Endothelial cell of umbilical vein (primary cell): ENCODE measurements around the gene MARVELD2. TPM values are rescaled to one million over a fixed set of nuclear protein-coding genes. Genes with fewer than 3 reads are reported as not detected.

Source experiments
- BruUV-seq: library from RNA; stranded (reverse); fragments of 400-500 nt; replicated peaks from 2 replicates; lab custom pipeline; 2021; lab: Mats Ljungman, UMichigan
- CTCF ChIA-PET: fragments of 300-600, 350-600 bp; sonication (Branson Sonifier 250); formaldehyde crosslinking; loops from one replicate; lab custom pipeline; 2021; ENCODE audit warnings: antibody characterized with exemption, inconsistent platforms; lab: Charles Lee
- POLR2A ChIA-PET: fragments of 300-600, 350-600 bp; sonication (Branson Sonifier 250); formaldehyde crosslinking; loops from one replicate; lab custom pipeline; 2021; ENCODE audit warnings: antibody characterized with exemption, inconsistent platforms; lab: Charles Lee
- DNase-seq: peaks from one replicate; pipeline ENCODE4 v3.0.0-alpha.2; 2011; ENCODE audit warnings: low read depth, low spot score
- FAIRE-seq: peaks from 2 replicates; lab custom pipeline; 2011; peaks lifted over from hg19 to GRCh38; lab: Jason Lieb, UNC
- H2AFZ ChIP-seq: 2 replicates; pipeline ENCODE4 v1.6.0; 2012; ENCODE audit warnings: low read depth, low read length, control low read depth, inconsistent platforms
- H3K27ac ChIP-seq: 2 replicates; pipeline ENCODE4 v1.5.1; 2011; ENCODE audit warnings: low read depth, mild to moderate bottlenecking, control low read depth, low read length, moderate library complexity; ENCODE audit not compliant: insufficient read depth
- H3K27me3 ChIP-seq, 2 experiments: 2 replicates each; pipeline versions ENCODE4 v1.6.0 to v1.6.1; 2011; ENCODE audit warnings: low read length in 2 of 2, mixed read lengths in 1 of 2; ENCODE audit not compliant: control insufficient read depth in 2 of 2, insufficient read depth in 2 of 2
- H3K36me3 ChIP-seq, 2 experiments: 2 replicates in 1 of 2; 3 replicates in 1 of 2; pipeline ENCODE4 v1.5.1; 2011; ENCODE audit warnings: low read length in 2 of 2, mild to moderate bottlenecking in 1 of 2, moderate library complexity in 1 of 2; ENCODE audit not compliant: control insufficient read depth in 2 of 2, insufficient read depth in 2 of 2; ENCODE audit errors: extremely low read depth in 1 of 2
- H3K4me1 ChIP-seq: 3 replicates; pipeline ENCODE4 v1.5.1; 2011; ENCODE audit warnings: mild to moderate bottlenecking, low read length; ENCODE audit not compliant: control insufficient read depth, insufficient read depth; ENCODE audit errors: extremely low read depth
- H3K4me2 ChIP-seq: 2 replicates; pipeline ENCODE4 v1.6.1; 2011; ENCODE audit warnings: low read length, control low read depth, mixed read lengths; ENCODE audit not compliant: insufficient read depth
- H3K4me3 ChIP-seq, 3 experiments: fragments of 200-600 bp in 1 of 3; sonication (generic), shearing (Covaris generic) in 1 of 3; replicated peaks in 1 of 3; 2 replicates each; pipeline ENCODE4 v1.5.1; 2011 to 2016; ENCODE audit warnings: control low read depth in 3 of 3, low read length in 3 of 3, mild to moderate bottlenecking in 2 of 3, inconsistent platforms in 1 of 3, low read depth in 1 of 3, moderate library complexity in 1 of 3; ENCODE audit not compliant: insufficient read depth in 1 of 3
- H3K79me2 ChIP-seq: 2 replicates; pipeline ENCODE4 v1.6.0; 2012; ENCODE audit warnings: low read length, inconsistent platforms; ENCODE audit not compliant: control insufficient read depth, insufficient read depth
- H3K9ac ChIP-seq: replicated peaks from 2 replicates; pipeline ENCODE3; 2011; ENCODE audit warnings: low read length, control low read depth; ENCODE audit not compliant: insufficient read depth; ENCODE audit errors: extremely low read depth
- H3K9me1 ChIP-seq: replicated peaks from 3 replicates; pipeline ENCODE4 v1.6.0; 2011; ENCODE audit warnings: mild to moderate bottlenecking, low read length; ENCODE audit not compliant: control insufficient read depth, insufficient read depth; ENCODE audit errors: extremely low read depth
- H3K9me3 ChIP-seq: replicated peaks from 2 replicates; pipeline ENCODE4 v1.5.1; 2012; ENCODE audit warnings: low read length, inconsistent platforms; ENCODE audit not compliant: control insufficient read depth, insufficient read depth
- H4K20me1 ChIP-seq: replicated peaks from 2 replicates; pipeline ENCODE3; 2011; ENCODE audit warnings: mild to moderate bottlenecking, low read length; ENCODE audit not compliant: control insufficient read depth, insufficient read depth; ENCODE audit errors: extremely low read depth
- CTCF ChIP-seq, 2 donors: IDR thresholded peaks; 1 replicate in 1 of 2; 2 replicates in 1 of 2; pipeline ENCODE4 v1.5.1; 2011; ENCODE audit warnings: low read length in 2 of 2, mild to moderate bottlenecking in 2 of 2, moderate library complexity in 2 of 2, control low read depth in 1 of 2, inconsistent platforms in 1 of 2, low read depth in 1 of 2; ENCODE audit not compliant: insufficient read depth in 1 of 2; ENCODE audit errors: extremely low read depth in 1 of 2
- EZH2 ChIP-seq: IDR thresholded peaks from 2 replicates; pipeline ENCODE4 v1.6.1; 2012; ENCODE audit warnings: borderline replicate concordance, low read depth, mild to moderate bottlenecking, moderate library complexity, low read length, inconsistent platforms; ENCODE audit not compliant: severe bottlenecking
- FOS ChIP-seq: IDR thresholded peaks from 2 replicates; pipeline ENCODE4 v1.6.1; 2011; ENCODE audit warnings: mild to moderate bottlenecking, low read length, moderate library complexity, borderline replicate concordance; ENCODE audit not compliant: insufficient read depth
- GATA2 ChIP-seq: IDR thresholded peaks from 2 replicates; pipeline ENCODE4 v1.7.0; 2011; ENCODE audit warnings: low read depth, mild to moderate bottlenecking, moderate library complexity, mixed read lengths, low read length; ENCODE audit not compliant: insufficient read length, insufficient read depth
- JUN ChIP-seq: IDR thresholded peaks from 2 replicates; pipeline ENCODE4 v1.6.1; 2011; ENCODE audit warnings: borderline replicate concordance, low read depth; ENCODE audit not compliant: insufficient read length, insufficient read depth
- MAX ChIP-seq: IDR thresholded peaks from 2 replicates; pipeline ENCODE4 v1.6.1; 2011; ENCODE audit not compliant: insufficient read depth, insufficient read length
- MYC ChIP-seq: IDR thresholded peaks from one replicate; pipeline ENCODE4 v1.6.1; 2011; ENCODE audit warnings: mild to moderate bottlenecking, low read depth, low read length
- POLR2A ChIP-seq: IDR thresholded peaks from 2 replicates; pipeline ENCODE4 v1.6.1; 2012; ENCODE audit warnings: low read depth, mild to moderate bottlenecking, control low read depth, low read length
- POLR2AphosphoS5 ChIP-seq: IDR thresholded peaks from 2 replicates; pipeline ENCODE4 v1.6.1; 2012; ENCODE audit warnings: low read depth, mild to moderate bottlenecking, control low read depth, low read length, moderate library complexity; ENCODE audit not compliant: insufficient read depth
- dilution Hi-C: fragments of 300-500 bp; cut with MboI; formaldehyde crosslinking; loops from one replicate; pipeline ENCODE4 v1.15.0; 2019; ENCODE audit warnings: low sequenced_read_pairs; ENCODE audit not compliant: extremely low pct_ligation_motif_present
- intact Hi-C: fragments of 100-400 bp; cut with micrococcal nuclease; formaldehyde crosslinking; loops from one replicate; pipeline ENCODE4 v1.10.0; 2022
- polyA plus RNA-seq, 4 experiments: library from polyadenylated mRNA; depleted of rRNA in 3 of 4; stranded (reverse) in 3 of 4; unstranded in 1 of 4; fragments of >200 nt; gene quantifications; 2 replicates each; pipeline versions ENCODE4 v1.2.1 to v1.2.3, GENCODE V29; 2011 to 2012; ENCODE audit warnings: missing spikeins in 1 of 4
- total RNA-seq: library from RNA; stranded (reverse); gene quantifications from 2 replicates; pipeline ENCODE4 v1.2.3, GENCODE V29; 2021

MARVELD2 gene
- total and polyA plus RNA-seq, 2 donors (not counting 3 experiments of a cell fraction or from before 2014, with no cell fraction given), result 5.7 to 7.1 TPM

GRCh38 chr5:69372394-69372793 lies 42.5 kb upstream of the MARVELD2 start:
- FAIRE-seq, result no peak
- intact Hi-C loops (no loop called here), dilution Hi-C loops (no loop called here)
- DNase-seq, result no peak
- Histone ChIP-seq H3K9ac (no peak overlapping the region), H3K9me3 (no peaks in the 10 kb centered on the region), H3K27ac (no peak overlapping the region), H3K4me3 (no peak overlapping the region), H3K4me1 (peaks cover 15% of the 10 kb centered on the region), H4K20me1 (no peaks in the 10 kb centered on the region), H3K9me1 (no peaks in the 10 kb centered on the region), H3K79me2 (peaks cover 29% of the 10 kb centered on the region), H3K36me3 (peaks cover 4 to 8% of the 10 kb centered on the region in 2 experiments), H3K27me3 (no peaks in the 10 kb centered on the region), H3K4me2 (no peak overlapping the region), H2AFZ (no peak overlapping the region)
- no TSS peak for BruUV-seq
- POLR2A ChIA-PET, result no interaction called here
- no peak for TF ChIP-seq MYC
- no peak for TF ChIP-seq EZH2
- CTCF ChIA-PET, result interaction anchor here (0.9 to 1.9 kb wide), 3 partner anchors 279 to 348 kb away, joined by 4 to 10 read pairs (median 8); partner anchors contain the start of gene SLC30A5

- POLR2A ChIA-PET, result no interaction called here
- no peak overlapping the region for H3K4me2 ChIP-seq
- CTCF ChIA-PET, result interaction anchor here (1.3 kb wide), 1 partner anchor 19 kb away, joined by 4 read pairs; no protein-coding TSS in a partner anchor
- no peak for TF ChIP-seq JUN
- no peak for TF ChIP-seq POLR2A
- TF ChIP-seq GATA2, result no peak
- TF ChIP-seq CTCF (IDR thresholded peaks at IDR 0.05; ENCODE audit: extremely low read depth in 1 of 2, insufficient read depth in 1 of 2, low read depth in 1 of 2, low read length in 2 of 2), result no peak
- TF ChIP-seq POLR2AphosphoS5, result no peak
- TF ChIP-seq MAX, result no peak
- no peak for TF ChIP-seq FOS
- TF ChIP-seq MYC, result no peak
- no peak for TF ChIP-seq EZH2
- no peaks in the 10 kb centered on the region for H4K20me1 ChIP-seq
- no peak overlapping the region for H3K9ac ChIP-seq
- peaks cover 4 to 8% of the 10 kb centered on the region in 2 experiments for H3K36me3 ChIP-seq
- no peak for FAIRE-seq
- H3K27me3 ChIP-seq, result no peaks in the 10 kb centered on the region
- no peak overlapping the region for H3K27ac ChIP-seq
- H3K79me2 ChIP-seq, result peaks cover 11% of the 10 kb centered on the region
- H3K4me1 ChIP-seq, result peaks cover 9% of the 10 kb centered on the region
- dilution Hi-C loops, result no loop called here
- H3K9me1 ChIP-seq, result no peaks in the 10 kb centered on the region
- no peak overlapping the region for H3K4me3 ChIP-seq
- H2AFZ ChIP-seq, result no peak overlapping the region
- BruUV-seq, result no TSS peak
- intact Hi-C loops, result no loop called here
- no peak for DNase-seq
- H3K9me3 ChIP-seq, result no peaks in the 10 kb centered on the region
These were observed 39.9 kb upstream of the MARVELD2 start for GRCh38 chr5:69374911-69375446.
